ENCODE data around the gene CAPN8. TPM values are rescaled to one million over a fixed set of nuclear protein-coding genes. Genes with fewer than 3 reads are reported as not detected.

CAPN8 gene
- total and polyA plus RNA-seq, 2 donors = 1.6 to 11.9 TPM

- Histone ChIP-seq H3K4me3 (ENCODE audit: low read depth, low read length) (no peak overlapping the region), H3K4me1 (ENCODE audit: insufficient read depth) (no peaks in the 10 kb centered on the region), H3K36me3 (ENCODE audit: insufficient read depth) (no peaks in the 10 kb centered on the region), H3K27ac (ENCODE audit: low read depth) (no peak overlapping the region)
- 27% methylated on average over 6 of the region's 6 CpGs for WGBS
- no peak for DNase-seq (ENCODE audit: extremely low spot score)
Measured at GRCh38 chr1:223631956-223632355, 33.5 kb downstream of the CAPN8 start.

- H3K27ac ChIP-seq (ENCODE audit: low read depth) = no peak overlapping the region
- WGBS = 18% methylated on average over 2 of the region's 2 CpGs
- H3K4me1 ChIP-seq (ENCODE audit: insufficient read depth) = no peaks in the 10 kb centered on the region
- H3K4me3 ChIP-seq (ENCODE audit: low read depth, low read length) = no peak overlapping the region
- H3K36me3 ChIP-seq (ENCODE audit: insufficient read depth) = no peaks in the 10 kb centered on the region
- no peak for DNase-seq (ENCODE audit: extremely low spot score)
Measured at GRCh38 chr1:223631473-223631872, 34.0 kb downstream of the CAPN8 start.

- Histone ChIP-seq H3K4me3 (ENCODE audit: low read depth, low read length) (no peak overlapping the region), H3K36me3 (ENCODE audit: insufficient read depth) (no peaks in the 10 kb centered on the region), H3K27ac (ENCODE audit: low read depth) (no peak overlapping the region), H3K4me1 (ENCODE audit: insufficient read depth) (no peaks in the 10 kb centered on the region)
- DNase-seq (ENCODE audit: extremely low spot score) = no peak
- WGBS = 54% methylated on average over 3 of the region's 3 CpGs
Measured at GRCh38 chr1:223629126-223629457, 36.4 kb downstream of the CAPN8 start.

- Histone ChIP-seq H3K27ac (ENCODE audit: low read depth) (no peak overlapping the region), H3K4me1 (ENCODE audit: insufficient read depth) (no peaks in the 10 kb centered on the region), H3K36me3 (ENCODE audit: insufficient read depth) (no peaks in the 10 kb centered on the region), H3K4me3 (ENCODE audit: low read depth, low read length) (no peak overlapping the region)
- 61% methylated on average over 13 of the region's 13 CpGs for WGBS
- DNase-seq (ENCODE audit: extremely low spot score) = no peak
Measured at GRCh38 chr1:223628233-223629125, 37.0 kb downstream of the CAPN8 start.

GRCh38 chr1:223622132-223622842, 43.2 kb downstream of the CAPN8 start:
- 76% methylated on average over 17 of the region's 17 CpGs for WGBS
- DNase-seq (ENCODE audit: extremely low spot score) = no peak
- H3K27ac ChIP-seq (ENCODE audit: low read depth) = no peak overlapping the region

GRCh38 chr1:223621312-223621734, 44.2 kb downstream of the CAPN8 start:
- Histone ChIP-seq H3K4me3 (ENCODE audit: low read depth, low read length) (no peak overlapping the region), H3K36me3 (ENCODE audit: insufficient read depth) (no peaks in the 10 kb centered on the region), H3K4me1 (ENCODE audit: insufficient read depth) (no peaks in the 10 kb centered on the region), H3K27ac (ENCODE audit: low read depth) (no peak overlapping the region)
- WGBS = 82% methylated on average over 10 of the region's 10 CpGs
- DNase-seq (ENCODE audit: extremely low spot score) = no peak

More at GRCh38 chr1:223622132-223622842, 43.2 kb downstream of the CAPN8 start:
- Histone ChIP-seq H3K4me3 (ENCODE audit: low read depth, low read length) (no peak overlapping the region), H3K4me1 (ENCODE audit: insufficient read depth) (no peaks in the 10 kb centered on the region), H3K36me3 (ENCODE audit: insufficient read depth) (no peaks in the 10 kb centered on the region)

GRCh38 chr1:223620297-223620897, 45.1 kb downstream of the CAPN8 start:
- H3K4me1 ChIP-seq (ENCODE audit: insufficient read depth) = no peaks in the 10 kb centered on the region
- H3K27ac ChIP-seq (ENCODE audit: low read depth) = no peak overlapping the region
- 74% methylated on average over 9 of the region's 9 CpGs for WGBS
- no peak for DNase-seq (ENCODE audit: extremely low spot score)
- H3K36me3 ChIP-seq (ENCODE audit: insufficient read depth) = no peaks in the 10 kb centered on the region
- H3K4me3 ChIP-seq (ENCODE audit: low read depth, low read length) = no peak overlapping the region

- Histone ChIP-seq H3K4me3 (ENCODE audit: low read depth, low read length) (no peak overlapping the region), H3K4me1 (ENCODE audit: insufficient read depth) (no peaks in the 10 kb centered on the region), H3K36me3 (ENCODE audit: insufficient read depth) (no peaks in the 10 kb centered on the region), H3K27ac (ENCODE audit: low read depth) (no peak overlapping the region)
- 91% methylated on average over 5 of the region's 5 CpGs for WGBS
- DNase-seq (ENCODE audit: extremely low spot score) = no peak
Measured at GRCh38 chr1:223618680-223619079, 46.8 kb downstream of the CAPN8 start.

- Histone ChIP-seq H3K36me3 (ENCODE audit: insufficient read depth) (no peaks in the 10 kb centered on the region), H3K4me3 (ENCODE audit: low read depth, low read length) (no peak overlapping the region), H3K27ac (ENCODE audit: low read depth) (no peak overlapping the region), H3K4me1 (ENCODE audit: insufficient read depth) (no peaks in the 10 kb centered on the region)
- WGBS = 66% methylated on average over 4 of the region's 4 CpGs
- no peak for DNase-seq (ENCODE audit: extremely low spot score)
Measured at GRCh38 chr1:223617323-223618070, 48.0 kb downstream of the CAPN8 start.

GRCh38 chr1:223616586-223616985, 48.9 kb downstream of the CAPN8 start:
- H3K36me3 ChIP-seq (ENCODE audit: insufficient read depth) = no peaks in the 10 kb centered on the region
- no peak for DNase-seq (ENCODE audit: extremely low spot score)
- H3K27ac ChIP-seq (ENCODE audit: low read depth) = no peak overlapping the region
- no peak overlapping the region for H3K4me3 ChIP-seq (ENCODE audit: low read depth, low read length)
- H3K4me1 ChIP-seq (ENCODE audit: insufficient read depth) = no peaks in the 10 kb centered on the region
- 83% methylated on average over 4 of the region's 4 CpGs for WGBS

- Histone ChIP-seq H3K4me3 (ENCODE audit: low read depth, low read length) (no peak overlapping the region), H3K4me1 (ENCODE audit: insufficient read depth) (no peaks in the 10 kb centered on the region), H3K36me3 (ENCODE audit: insufficient read depth) (no peaks in the 10 kb centered on the region), H3K27ac (ENCODE audit: low read depth) (no peak overlapping the region)
- no peak for DNase-seq (ENCODE audit: extremely low spot score)
- 0% methylated on average over 1 of the region's 1 CpG for WGBS
Measured at GRCh38 chr1:223611936-223612335, 53.6 kb downstream of the CAPN8 start.

GRCh38 chr1:223609977-223610376, 55.5 kb downstream of the CAPN8 start:
- Histone ChIP-seq H3K27ac (ENCODE audit: low read depth) (no peak overlapping the region), H3K4me1 (ENCODE audit: insufficient read depth) (no peaks in the 10 kb centered on the region), H3K36me3 (ENCODE audit: insufficient read depth) (no peaks in the 10 kb centered on the region), H3K4me3 (ENCODE audit: low read depth, low read length) (no peak overlapping the region)
- WGBS = 97% methylated on average over 4 of the region's 4 CpGs
- DNase-seq (ENCODE audit: extremely low spot score) = no peak

- no peaks in the 10 kb centered on the region for H3K4me1 ChIP-seq (ENCODE audit: insufficient read depth)
- H3K36me3 ChIP-seq (ENCODE audit: insufficient read depth) = no peaks in the 10 kb centered on the region
- no peak overlapping the region for H3K4me3 ChIP-seq (ENCODE audit: low read depth, low read length)
- WGBS = 94% methylated on average over 14 of the region's 14 CpGs
- no peak for DNase-seq (ENCODE audit: extremely low spot score)
- no peak overlapping the region for H3K27ac ChIP-seq (ENCODE audit: low read depth)
Measured at GRCh38 chr1:223609066-223609465, 56.4 kb downstream of the CAPN8 start.

Measured in urinary bladder (tissue), 4 donors.